SK-N-SH treated with all-trans-retinoic acid at 6 μM for 48 hours (cell line): ENCODE results near the gene LPAR5.

Source experiments
- ATAC-seq: fragments of 200-7000 bp; cut with Tn5 transposase; 3 replicates; pipeline ENCODE4 v1.9.1; 2020; ENCODE audit warnings: mild to moderate bottlenecking, moderate library complexity
- ARNTL ChIP-seq: fragments of 450-650 bp; formaldehyde crosslinking; IDR thresholded peaks from 2 replicates; pipeline ENCODE4 v1.5.0; 2020; ENCODE audit warnings: low read depth, mild to moderate bottlenecking, moderate library complexity, borderline replicate concordance
- CSDC2 ChIP-seq: fragments of 250-450 bp; sonication (Bioruptor Pico); IDR thresholded peaks from 2 replicates; pipeline ENCODE4 v1.5.0; 2020; ENCODE audit warnings: mild to moderate bottlenecking, moderate library complexity
- ESRRG ChIP-seq: fragments of 250-450 bp; sonication (Bioruptor Pico); IDR thresholded peaks from 2 replicates; pipeline ENCODE4 v1.6.1; 2021; ENCODE audit warnings: mild to moderate bottlenecking
- GLIS3 ChIP-seq: fragments of 250-450 bp; sonication (Bioruptor Pico); IDR thresholded peaks from 2 replicates; pipeline ENCODE4 v1.5.0; 2020; ENCODE audit warnings: mild to moderate bottlenecking, moderate library complexity
- ISL1 ChIP-seq: fragments of 250-450 bp; sonication (Bioruptor Pico); IDR thresholded peaks from 2 replicates; pipeline ENCODE4 v2.1.2; 2022; ENCODE audit warnings: mild to moderate bottlenecking, moderate library complexity
- OSR1 ChIP-seq: fragments of 250-450 bp; sonication (Bioruptor Pico); IDR thresholded peaks from 2 replicates; pipeline ENCODE4 v1.8.0; 2022; ENCODE audit warnings: moderate library complexity, mild to moderate bottlenecking, inconsistent platforms
- PATZ1 ChIP-seq: fragments of 250-450 bp; sonication (Bioruptor Pico); IDR thresholded peaks from 2 replicates; pipeline ENCODE4 v1.8.0; 2020; ENCODE audit warnings: mild to moderate bottlenecking, moderate library complexity, borderline replicate concordance
- POU6F1 ChIP-seq: fragments of 250-450 bp; sonication (Bioruptor Pico); IDR thresholded peaks from 2 replicates; pipeline ENCODE4 v1.8.0; 2021; ENCODE audit warnings: low read depth, mild to moderate bottlenecking, moderate library complexity, borderline replicate concordance
- PPARA ChIP-seq: fragments of 250-450 bp; sonication (Bioruptor Pico); IDR thresholded peaks from 2 replicates; pipeline ENCODE4 v1.5.0; 2020; ENCODE audit warnings: mild to moderate bottlenecking, borderline replicate concordance
- RARB ChIP-seq: fragments of 250-450 bp; sonication (Bioruptor Pico); IDR thresholded peaks from 2 replicates; pipeline ENCODE4 v1.8.0; 2021; ENCODE audit warnings: mild to moderate bottlenecking, moderate library complexity
- SNAI2 ChIP-seq: fragments of 250-450 bp; sonication (Bioruptor Pico); IDR thresholded peaks from 2 replicates; pipeline ENCODE4 v1.5.0; 2020; ENCODE audit warnings: mild to moderate bottlenecking, moderate library complexity
- TCF4 ChIP-seq: fragments of 250-450 bp; sonication (Bioruptor Pico); IDR thresholded peaks from 2 replicates; pipeline ENCODE4 v1.8.0; 2021; ENCODE audit warnings: mild to moderate bottlenecking, moderate library complexity, borderline replicate concordance
- TOX ChIP-seq: fragments of 250-450 bp; sonication (Bioruptor Pico); IDR thresholded peaks from 2 replicates; pipeline ENCODE4 v1.8.0; 2021; ENCODE audit warnings: mild to moderate bottlenecking, moderate library complexity, borderline replicate concordance
- TSHZ2 ChIP-seq: fragments of 250-450 bp; sonication (Bioruptor Pico); IDR thresholded peaks from 2 replicates; pipeline ENCODE4 v1.5.0; 2020; ENCODE audit warnings: mild to moderate bottlenecking, moderate library complexity
- ZC3H10 ChIP-seq: fragments of 250-450 bp; sonication (Bioruptor Pico); IDR thresholded peaks from 2 replicates; pipeline ENCODE4 v1.5.1; 2021; ENCODE audit warnings: mild to moderate bottlenecking, moderate library complexity
- ZFP3 ChIP-seq: fragments of 250-450 bp; sonication (Bioruptor Pico); IDR thresholded peaks from 2 replicates; pipeline ENCODE4 v1.5.0; 2020; ENCODE audit warnings: mild to moderate bottlenecking, moderate library complexity
- ZFP30 ChIP-seq: fragments of 450-650 bp; formaldehyde crosslinking; IDR thresholded peaks from 2 replicates; pipeline ENCODE4 v1.5.0; 2022; ENCODE audit warnings: mild to moderate bottlenecking, moderate library complexity
- ZNF565 ChIP-seq: fragments of 450-650 bp; formaldehyde crosslinking; conservative IDR thresholded peaks from 2 replicates; pipeline ENCODE4 v1.5.0; 2020; ENCODE audit warnings: low read depth, mild to moderate bottlenecking, moderate library complexity
- ZNF70 ChIP-seq: fragments of 450-650 bp; formaldehyde crosslinking; IDR thresholded peaks from 2 replicates; pipeline ENCODE4 v1.5.0; 2020; ENCODE audit warnings: mild to moderate bottlenecking, moderate library complexity
- ZNF8 ChIP-seq: fragments of 450-650 bp; formaldehyde crosslinking; IDR thresholded peaks from 2 replicates; pipeline ENCODE4 v1.5.0; 2020; ENCODE audit warnings: mild to moderate bottlenecking, moderate library complexity
- TF ChIP-seq, protein P1 (sequence below): fragments of 250-450 bp; sonication (Bioruptor Pico); IDR thresholded peaks from 2 replicates; pipeline ENCODE4 v1.5.1; 2021; ENCODE audit warnings: mild to moderate bottlenecking, moderate library complexity

The LPAR5 gene

GRCh38 chr12:6569786-6570185 is 66.0 kb downstream of the LPAR5 start:
- no peak for TF ChIP-seq ZNF70
- TF ChIP-seq ARNTL (CRISPR knock-in tag), result no peak
- TF ChIP-seq TCF4 (CRISPR knock-in tag), result no peak
- TF ChIP-seq ZFP30 (CRISPR knock-in tag), result no peak
- TF ChIP-seq PPARA, result no peak
- TF ChIP-seq PATZ1, result no peak
- TF ChIP-seq POU6F1 (CRISPR knock-in tag), result no peak
- TF ChIP-seq ZNF8 (CRISPR knock-in tag), result no peak
- no peak for TF ChIP-seq RARB (CRISPR knock-in tag)
- TF ChIP-seq ISL1 (CRISPR knock-in tag), result no peak
- TF ChIP-seq ESRRG, result no peak
- TF ChIP-seq SNAI2 (CRISPR knock-in tag), result no peak
- TF ChIP-seq ZFP3, result no peak
- TF ChIP-seq ZC3H10 (CRISPR knock-in tag), result no peak
- TF ChIP-seq, protein P1, sequence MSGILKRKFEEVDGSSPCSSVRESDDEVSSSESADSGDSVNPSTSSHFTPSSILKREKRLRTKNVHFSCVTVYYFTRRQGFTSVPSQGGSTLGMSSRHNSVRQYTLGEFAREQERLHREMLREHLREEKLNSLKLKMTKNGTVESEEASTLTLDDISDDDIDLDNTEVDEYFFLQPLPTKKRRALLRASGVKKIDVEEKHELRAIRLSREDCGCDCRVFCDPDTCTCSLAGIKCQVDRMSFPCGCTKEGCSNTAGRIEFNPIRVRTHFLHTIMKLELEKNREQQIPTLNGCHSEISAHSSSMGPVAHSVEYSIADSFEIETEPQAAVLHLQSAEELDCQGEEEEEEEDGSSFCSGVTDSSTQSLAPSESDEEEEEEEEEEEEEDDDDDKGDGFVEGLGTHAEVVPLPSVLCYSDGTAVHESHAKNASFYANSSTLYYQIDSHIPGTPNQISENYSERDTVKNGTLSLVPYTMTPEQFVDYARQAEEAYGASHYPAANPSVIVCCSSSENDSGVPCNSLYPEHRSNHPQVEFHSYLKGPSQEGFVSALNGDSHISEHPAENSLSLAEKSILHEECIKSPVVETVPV, result no peak
- no peak for TF ChIP-seq GLIS3 (CRISPR knock-in tag)
- TF ChIP-seq OSR1 (CRISPR knock-in tag), result no peak
- no peak for TF ChIP-seq TOX (CRISPR knock-in tag)
- TF ChIP-seq ZNF565 (CRISPR knock-in tag), result no peak
- TF ChIP-seq TSHZ2, result no peak
- no peak for ATAC-seq

DNA sequence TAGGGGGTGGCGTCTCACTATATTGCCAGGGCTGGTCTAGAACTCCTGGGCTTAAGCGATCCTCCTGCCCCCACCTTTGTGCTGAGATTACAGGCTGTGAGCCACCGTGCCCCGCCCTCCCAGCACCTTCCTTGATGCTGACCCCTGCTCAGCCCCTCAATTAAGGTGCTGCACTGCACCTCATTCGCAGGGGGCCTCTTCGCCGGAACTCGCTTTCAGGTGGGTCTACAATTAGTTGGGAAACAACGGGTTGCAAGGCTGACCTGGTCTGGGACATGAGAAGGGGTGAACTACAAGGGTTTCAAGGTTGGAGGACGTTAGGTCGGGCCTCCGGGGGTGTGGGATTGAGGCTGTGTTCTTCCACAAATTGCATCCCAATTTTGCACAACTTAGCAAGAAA is 66.4 kb downstream of the LPAR5 start:
- TF ChIP-seq CSDC2 (CRISPR knock-in tag) (no peak), POU6F1 (CRISPR knock-in tag) (no peak), ISL1 (CRISPR knock-in tag) (no peak), OSR1 (CRISPR knock-in tag) (no peak), SNAI2 (CRISPR knock-in tag) (no peak), RARB (CRISPR knock-in tag) (no peak), PPARA (no peak), TCF4 (CRISPR knock-in tag) (no peak), GLIS3 (CRISPR knock-in tag) (no peak), ARNTL (CRISPR knock-in tag) (no peak), TSHZ2 (no peak)
- TF ChIP-seq, protein P1, result no peak
- ATAC-seq, result no peak
